GM12878 (cell line): Measurements from ENCODE around the gene DAB2IP. TPM values are rescaled to one million over a fixed set of nuclear protein-coding genes. Genes with fewer than 3 reads are reported as not detected.

Experiments
- ATAC-seq: fragments of 200-7000 bp; cut with Tn5 transposase; 3 replicates; pipeline ENCODE4 v1.9.1; 2020; ENCODE audit warnings: mild to moderate bottlenecking, moderate library complexity
- BruUV-seq: library from RNA; stranded (reverse); fragments of 400-500 nt; replicated peaks from 2 replicates; lab custom pipeline; 2021; lab: Mats Ljungman, UMichigan
- CTCF ChIA-PET: fragments of 300-600 bp; sonication (Branson Sonifier 250); formaldehyde crosslinking; extraction: SDS; loops from one replicate; lab custom pipeline; 2021; ENCODE audit warnings: inconsistent platforms; lab: Yijun Ruan, JAX
- POLR2A ChIA-PET: fragments of 350-600 bp; formaldehyde crosslinking; extraction: SDS; loops from one replicate; lab custom pipeline; 2021; ENCODE audit warnings: inconsistent platforms; lab: Charles Lee
- RAD21 ChIA-PET: fragments of 300-600 bp; sonication (Branson Sonifier 250); formaldehyde crosslinking; loops from one replicate; lab custom pipeline; 2023; ENCODE audit warnings: antibody characterized with exemption; ENCODE audit not compliant: unreplicated experiment; lab: Charles Lee
- SMC1A ChIA-PET: fragments of 300-600 bp; sonication (Branson Sonifier 250); formaldehyde crosslinking; loops from one replicate; lab custom pipeline; 2023; ENCODE audit not compliant: unreplicated experiment, uncharacterized antibody; lab: Charles Lee
- DNase-seq: peaks from one replicate; pipeline ENCODE4 v3.0.0-alpha.2; 2011; ENCODE audit warnings: low read depth, low spot score
- FAIRE-seq: peaks from 3 replicates; lab custom pipeline; 2011; peaks lifted over from hg19 to GRCh38; lab: Jason Lieb, UNC
- H2AFZ ChIP-seq: 2 replicates; pipeline ENCODE4 v1.6.0; 2011; ENCODE audit warnings: low read depth, low read length, control low read depth; ENCODE audit not compliant: control insufficient read depth
- H3K27ac ChIP-seq: 2 replicates; pipeline ENCODE4 v1.5.1; 2011; ENCODE audit warnings: control low read depth; ENCODE audit not compliant: control insufficient read depth, insufficient read depth
- H3K27me3 ChIP-seq, 2 experiments: replicated peaks in 1 of 2; 2 replicates each; pipeline versions ENCODE4 v1.6.0 to v1.6.1; 2011; ENCODE audit warnings: low read length in 1 of 2; ENCODE audit not compliant: control insufficient read depth in 2 of 2, insufficient read depth in 2 of 2
- H3K36me3 ChIP-seq, 2 experiments: 2 replicates each; pipeline ENCODE4 v1.5.1; 2011; ENCODE audit warnings: low read length in 1 of 2; ENCODE audit not compliant: control insufficient read depth in 2 of 2, insufficient read depth in 2 of 2
- H3K4me1 ChIP-seq: 2 replicates; pipeline ENCODE4 v1.6.1; 2011; ENCODE audit warnings: mild to moderate bottlenecking, low read length, moderate library complexity, mixed read lengths; ENCODE audit not compliant: control insufficient read depth, insufficient read depth
- H3K4me2 ChIP-seq: 2 replicates; pipeline ENCODE4 v1.6.0; 2011; ENCODE audit warnings: control low read depth; ENCODE audit not compliant: control insufficient read depth, insufficient read depth
- H3K4me3 ChIP-seq: fragments of 200-600 bp; sonication (generic); 2 replicates; pipeline ENCODE4 v1.5.1; 2016
- H3K79me2 ChIP-seq: 2 replicates; pipeline ENCODE4 v1.6.0; 2011; ENCODE audit warnings: low read length; ENCODE audit not compliant: control insufficient read depth, insufficient read depth
- H3K9ac ChIP-seq: 2 replicates; pipeline ENCODE4 v1.8.0; 2011; ENCODE audit warnings: low read length, control low read depth, mixed read lengths; ENCODE audit not compliant: control insufficient read depth, insufficient read depth
- H3K9me3 ChIP-seq: replicated peaks from 3 replicates; pipeline ENCODE4 v1.5.1; 2011; ENCODE audit warnings: mild to moderate bottlenecking, low read length; ENCODE audit not compliant: control insufficient read depth, insufficient read depth
- H4K20me1 ChIP-seq: 2 replicates; pipeline ENCODE4 v1.6.0; 2011; ENCODE audit not compliant: control insufficient read depth, insufficient read depth
- ETV6 ChIP-seq, 2 experiments: fragments of 450-650 bp in 1 of 2; IDR thresholded peaks in 1 of 2; conservative IDR thresholded peaks in 1 of 2; 2 replicates each; pipeline ENCODE4 v1.6.1; 2014; ENCODE audit warnings: antibody characterized with exemption in 1 of 2, borderline replicate concordance in 1 of 2, low read depth in 1 of 2, mild to moderate bottlenecking in 1 of 2, moderate library complexity in 1 of 2
- IRF4 ChIP-seq: IDR thresholded peaks from 2 replicates; pipeline ENCODE4 v1.6.1; 2011; ENCODE audit warnings: low read depth, low read length
- MEF2B ChIP-seq: fragments of 450-650 bp; IDR thresholded peaks from 2 replicates; pipeline ENCODE4 v1.6.1; 2018; ENCODE audit warnings: mild to moderate bottlenecking, moderate library complexity; ENCODE audit not compliant: partially characterized antibody, poor library complexity, severe bottlenecking
- RELA ChIP-seq: fragments of 450-650 bp; IDR thresholded peaks from 2 replicates; pipeline ENCODE4 v1.8.0; 2014; ENCODE audit warnings: borderline replicate concordance; ENCODE audit not compliant: partially characterized antibody
- SRF ChIP-seq, 2 experiments: IDR thresholded peaks; 2 replicates each; pipeline ENCODE4 v1.6.1; 2011; ENCODE audit warnings: low read depth in 2 of 2, low read length in 2 of 2, mild to moderate bottlenecking in 1 of 2, moderate library complexity in 1 of 2
- TCF7 ChIP-seq: IDR thresholded peaks from 2 replicates; pipeline ENCODE4 v1.6.1; 2014; ENCODE audit warnings: antibody characterized with exemption, borderline replicate concordance
- WGBS: methylation state at CpG from one replicate; pipeline ENCODE4 v1.1.6; 2016; ENCODE audit warnings: low lambda C conversion rate; ENCODE audit not compliant: insufficient replicate concordance, insufficient coverage; ENCODE audit errors: missing lambda C conversion rate; 5-methylcytosine and 5-hydroxymethylcytosine counted together
- in situ Hi-C: fragments of 300-500 bp; cut with MboI; formaldehyde crosslinking; loops from 9 replicates; pipeline ENCODE4 v1.14.3; 2018; ENCODE audit warnings: mixed read lengths
- intact Hi-C: fragments of 100-400 bp; cut with micrococcal nuclease; formaldehyde crosslinking; loops from one replicate; pipeline ENCODE4 v1.14.2; 2022; ENCODE audit not compliant: unreplicated experiment
- polyA plus RNA-seq, 11 experiments: library from polyadenylated mRNA; depleted of rRNA in 4 of 11; unstranded in 6 of 11; stranded (reverse) in 5 of 11; fragments of >200 nt; fragmentation: Nextera tagmentation in 4 of 11; fragmentation: Illumina TruSeq in 1 of 11; extraction: Ambion mirVana in 4 of 11; extraction: Trizol in 1 of 11; gene quantifications; 1 replicate in 1 of 11; 2 replicates in 10 of 11; pipeline versions ENCODE4 v1.2.1 to v1.2.3, GENCODE V29; 2011 to 2016; ENCODE audit warnings: inconsistent platforms in 2 of 11, missing spikeins in 2 of 11, low read depth in 1 of 11
- total RNA-seq, 4 experiments: library from RNA; depleted of rRNA in 3 of 4; stranded (reverse); fragments of >200 nt in 3 of 4; fragmentation: Illumina TruSeq in 1 of 4; extraction: Trizol in 1 of 4; gene quantifications; 2 replicates each; pipeline versions ENCODE4 v1.2.1 to v1.2.3, GENCODE V29; 2013 to 2021

Gene DAB2IP
- total and polyA plus RNA-seq, 10 of the 15 experiments (the other 5 are each of a cell fraction or from before 2014, with no cell fraction given) = 0.03 to 0.38 (median 0.14) TPM; not detected in 6

DNA sequence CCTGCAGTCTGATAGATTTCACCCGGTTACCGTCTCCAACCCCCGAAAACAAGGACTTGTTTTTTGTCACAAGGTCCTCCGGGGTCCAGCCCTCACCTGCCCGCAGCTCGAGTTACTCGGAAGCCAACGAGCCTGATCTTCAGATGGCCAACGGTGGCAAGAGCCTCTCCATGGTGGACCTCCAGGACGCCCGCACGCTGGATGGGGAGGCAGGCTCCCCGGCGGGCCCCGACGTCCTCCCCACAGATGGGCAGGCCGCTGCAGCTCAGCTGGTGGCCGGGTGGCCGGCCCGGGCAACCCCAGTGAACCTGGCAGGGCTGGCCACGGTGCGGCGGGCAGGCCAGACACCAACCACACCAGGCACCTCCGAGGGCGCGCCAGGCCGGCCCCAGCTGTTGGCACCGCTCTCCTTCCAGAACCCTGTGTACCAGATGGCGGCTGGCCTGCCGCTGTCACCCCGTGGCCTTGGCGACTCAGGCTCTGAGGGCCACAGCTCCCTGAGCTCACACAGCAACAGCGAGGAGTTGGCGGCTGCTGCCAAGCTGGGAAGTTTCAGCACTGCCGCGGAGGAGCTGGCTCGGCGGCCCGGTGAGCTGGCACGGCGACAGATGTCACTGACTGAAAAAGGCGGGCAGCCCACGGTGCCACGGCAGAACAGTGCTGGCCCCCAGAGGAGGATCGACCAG, 121.3 kb downstream of the DAB2IP start (continued):
- TF ChIP-seq MEF2B = no peak

GRCh38 chr9:121773286-121773953, 122.0 kb downstream of the DAB2IP start:
- CTCF ChIA-PET = no interaction called here
- Histone ChIP-seq H3K4me2 (no peak overlapping the region), H2AFZ (no peak overlapping the region)
- SMC1A ChIA-PET = no interaction called here
- TF ChIP-seq RELA (no peak), TCF7 (no peak), IRF4 (no peak), SRF (IDR thresholded peaks at IDR 0.05; ENCODE audit: low read depth in 2 of 2, low read length in 2 of 2) (no peak), ETV6 (conservative IDR thresholded peaks at IDR 0.05 in 1 of 2, IDR thresholded peaks at IDR 0.05 in 1 of 2; ENCODE audit: borderline replicate concordance in 1 of 2, low read depth in 1 of 2) (no peak)
- TF ChIP-seq, all 136 proteins: peak for 0
- in situ Hi-C loops (no loop called here), intact Hi-C loops (no loop called here)
- H3K9me3 ChIP-seq = no peaks in the 10 kb centered on the region
- H3K79me2 ChIP-seq = no peaks in the 10 kb centered on the region
- no peak overlapping the region for H3K9ac ChIP-seq
- H3K4me1 ChIP-seq = no peaks in the 10 kb centered on the region
- H3K36me3 ChIP-seq = no peaks in the 10 kb centered on the region
- RAD21 ChIA-PET = no interaction called here
- H4K20me1 ChIP-seq = no peaks in the 10 kb centered on the region
- no peak for FAIRE-seq
- POLR2A ChIA-PET = no interaction called here
- WGBS = 46% methylated on average over 17 of the region's 18 CpGs
- no peak overlapping the region for H3K27ac ChIP-seq
- no peak for DNase-seq
- no peak for ATAC-seq
- H3K4me3 ChIP-seq = no peak overlapping the region
- BruUV-seq = no TSS peak
- H3K27me3 ChIP-seq = peaks cover 0 to 2% of the 10 kb centered on the region in 2 experiments; a peak in 1 of 4 replicates
